OCI-LY3 (cell line): ENCODE data around the gene RDH5.

Experiments used
- EZH2phosphoT487 ChIP-seq: fragments of 200-600 bp; shearing (Covaris generic); IDR thresholded peaks from 2 replicates; pipeline ENCODE4 v1.6.1; 2018; ENCODE audit warnings: antibody characterized with exemption, mixed run types, low read depth
- TF ChIP-seq, protein P1 (sequence below): fragments of 200-600, 300-600 bp; sonication (generic); IDR thresholded peaks from 2 replicates; pipeline ENCODE4 v1.5.1; 2014; ENCODE audit warnings: antibody characterized with exemption, low read length, low read depth

DNA sequence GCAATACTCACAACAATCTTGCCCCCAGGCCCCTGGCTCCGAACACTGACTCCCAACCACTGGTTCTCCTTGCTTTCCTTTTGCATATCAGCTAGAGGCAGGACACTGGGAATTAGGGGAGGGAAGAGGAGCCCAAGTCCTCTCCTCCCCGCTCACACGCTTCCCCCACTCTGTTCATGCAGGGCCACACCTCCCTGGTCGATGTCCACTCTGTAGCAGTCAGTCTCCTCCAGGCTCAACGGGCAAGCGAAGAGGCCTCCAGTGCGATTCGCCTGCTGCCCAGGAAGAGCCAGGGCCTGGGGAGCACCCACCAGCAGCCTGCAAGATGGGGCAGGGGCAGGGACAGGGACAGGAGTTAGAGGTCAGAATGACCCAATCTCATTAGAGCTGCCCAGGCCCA lies 17.3 kb upstream of the RDH5 start:
- TF ChIP-seq, protein P1, sequence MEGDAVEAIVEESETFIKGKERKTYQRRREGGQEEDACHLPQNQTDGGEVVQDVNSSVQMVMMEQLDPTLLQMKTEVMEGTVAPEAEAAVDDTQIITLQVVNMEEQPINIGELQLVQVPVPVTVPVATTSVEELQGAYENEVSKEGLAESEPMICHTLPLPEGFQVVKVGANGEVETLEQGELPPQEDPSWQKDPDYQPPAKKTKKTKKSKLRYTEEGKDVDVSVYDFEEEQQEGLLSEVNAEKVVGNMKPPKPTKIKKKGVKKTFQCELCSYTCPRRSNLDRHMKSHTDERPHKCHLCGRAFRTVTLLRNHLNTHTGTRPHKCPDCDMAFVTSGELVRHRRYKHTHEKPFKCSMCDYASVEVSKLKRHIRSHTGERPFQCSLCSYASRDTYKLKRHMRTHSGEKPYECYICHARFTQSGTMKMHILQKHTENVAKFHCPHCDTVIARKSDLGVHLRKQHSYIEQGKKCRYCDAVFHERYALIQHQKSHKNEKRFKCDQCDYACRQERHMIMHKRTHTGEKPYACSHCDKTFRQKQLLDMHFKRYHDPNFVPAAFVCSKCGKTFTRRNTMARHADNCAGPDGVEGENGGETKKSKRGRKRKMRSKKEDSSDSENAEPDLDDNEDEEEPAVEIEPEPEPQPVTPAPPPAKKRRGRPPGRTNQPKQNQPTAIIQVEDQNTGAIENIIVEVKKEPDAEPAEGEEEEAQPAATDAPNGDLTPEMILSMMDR = no peak
- no peak for TF ChIP-seq EZH2phosphoT487
